Fibroblast of mammary gland (primary cell): ENCODE measurements around the gene SLC9A1.
"Not testable (repeated sequence)": the region's sequence is repeated elsewhere in the genome, so short reads cannot be mapped to it uniquely, and the experiment has no call there.

Experiments used
- DNase-seq: peaks from one replicate; pipeline ENCODE4 v3.0.0-alpha.2; 2010; ENCODE audit warnings: low read depth
- H3K4me3 ChIP-seq: 2 replicates; pipeline ENCODE4 v1.5.1; 2011; ENCODE audit warnings: low read depth, mild to moderate bottlenecking, low read length, moderate library complexity; ENCODE audit not compliant: control insufficient read depth
- TF ChIP-seq, protein P1 (sequence below): conservative IDR thresholded peaks from 2 replicates; pipeline ENCODE4 v1.5.1; 2011; ENCODE audit warnings: low read depth, low read length, inconsistent platforms; ENCODE audit not compliant: control insufficient read depth, insufficient read depth

SLC9A1 gene

GRCh38 chr1:27129225-27129624 lies 25.7 kb downstream of the SLC9A1 start:
- DNase-seq = no peak
- TF ChIP-seq, protein P1, sequence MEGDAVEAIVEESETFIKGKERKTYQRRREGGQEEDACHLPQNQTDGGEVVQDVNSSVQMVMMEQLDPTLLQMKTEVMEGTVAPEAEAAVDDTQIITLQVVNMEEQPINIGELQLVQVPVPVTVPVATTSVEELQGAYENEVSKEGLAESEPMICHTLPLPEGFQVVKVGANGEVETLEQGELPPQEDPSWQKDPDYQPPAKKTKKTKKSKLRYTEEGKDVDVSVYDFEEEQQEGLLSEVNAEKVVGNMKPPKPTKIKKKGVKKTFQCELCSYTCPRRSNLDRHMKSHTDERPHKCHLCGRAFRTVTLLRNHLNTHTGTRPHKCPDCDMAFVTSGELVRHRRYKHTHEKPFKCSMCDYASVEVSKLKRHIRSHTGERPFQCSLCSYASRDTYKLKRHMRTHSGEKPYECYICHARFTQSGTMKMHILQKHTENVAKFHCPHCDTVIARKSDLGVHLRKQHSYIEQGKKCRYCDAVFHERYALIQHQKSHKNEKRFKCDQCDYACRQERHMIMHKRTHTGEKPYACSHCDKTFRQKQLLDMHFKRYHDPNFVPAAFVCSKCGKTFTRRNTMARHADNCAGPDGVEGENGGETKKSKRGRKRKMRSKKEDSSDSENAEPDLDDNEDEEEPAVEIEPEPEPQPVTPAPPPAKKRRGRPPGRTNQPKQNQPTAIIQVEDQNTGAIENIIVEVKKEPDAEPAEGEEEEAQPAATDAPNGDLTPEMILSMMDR = no peak

GRCh38 chr1:27127419-27127818 lies 27.5 kb downstream of the SLC9A1 start:
- H3K4me3 ChIP-seq = no peak overlapping the region
- TF ChIP-seq, protein P1 = no peak
- DNase-seq = no peak

More at GRCh38 chr1:27129225-27129624, 25.7 kb downstream of the SLC9A1 start:
- no peak overlapping the region for H3K4me3 ChIP-seq

GRCh38 chr1:27126391-27126790 lies 28.5 kb downstream of the SLC9A1 start:
- DNase-seq = no peak
- TF ChIP-seq, protein P1 = no peak
- no peak overlapping the region for H3K4me3 ChIP-seq

DNA sequence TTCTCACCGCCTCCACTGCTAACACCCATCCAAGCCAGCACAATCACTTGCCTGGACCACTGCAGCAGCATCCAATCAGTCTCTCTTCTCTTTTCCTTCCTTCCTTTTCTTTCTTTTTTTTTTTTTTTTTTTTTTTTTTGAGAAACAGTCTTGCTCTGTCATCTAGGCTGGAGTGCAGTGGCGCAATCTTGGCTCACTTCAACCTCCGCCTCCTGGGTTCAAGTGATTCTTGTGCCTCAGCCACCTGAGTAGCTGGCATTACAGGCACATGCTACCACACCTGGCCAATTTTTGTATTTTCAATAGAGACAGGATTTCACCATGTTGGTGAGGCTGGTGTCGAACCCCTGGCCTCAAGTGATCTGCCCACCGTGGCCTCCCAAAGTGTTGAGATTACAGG lies 29.8 kb downstream of the SLC9A1 start:
- not testable (repeated sequence) for H3K4me3 ChIP-seq, DNase-seq

DNA sequence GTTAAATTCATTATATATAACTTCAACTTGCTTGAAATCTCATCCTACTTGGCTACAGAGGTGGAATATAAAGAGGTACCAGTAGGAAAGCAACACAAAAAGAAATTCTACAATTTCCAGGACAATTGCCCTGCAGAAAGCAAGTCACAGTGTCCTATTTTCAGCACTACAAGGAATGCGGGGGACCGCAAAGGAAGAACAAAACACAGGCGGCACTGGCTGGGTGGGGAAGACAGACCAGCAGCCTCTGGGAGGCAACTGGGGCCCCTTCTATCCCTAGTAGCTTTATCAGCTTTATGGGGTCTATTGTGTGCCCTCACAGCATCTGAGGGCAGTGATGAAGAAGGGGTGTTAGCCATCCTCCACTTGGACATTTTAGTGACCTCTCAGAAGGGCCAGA lies 30.5 kb downstream of the SLC9A1 start:
- H3K4me3 ChIP-seq = no peak overlapping the region
- no peak for DNase-seq
- TF ChIP-seq, protein P1 = no peak

DNA sequence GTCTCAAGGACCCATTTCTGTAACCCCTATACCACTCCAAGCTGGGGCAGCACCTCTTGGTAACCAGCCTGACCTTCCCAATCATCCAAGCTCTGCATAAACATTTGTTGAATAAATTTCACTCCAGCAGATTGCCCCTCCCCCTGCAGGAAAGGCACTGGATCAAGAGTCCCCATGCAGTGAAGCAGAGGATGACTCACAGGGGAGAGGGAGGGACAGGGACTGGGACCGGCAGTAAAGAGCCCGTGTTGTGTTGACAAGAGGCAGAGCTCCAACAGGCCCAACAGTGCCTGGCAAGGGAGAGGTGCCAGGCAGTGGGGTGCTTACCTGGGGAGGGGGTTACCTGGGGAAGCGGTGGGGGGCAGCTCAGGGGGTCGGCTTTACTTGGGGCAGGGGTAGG lies 32.3 kb downstream of the SLC9A1 start:
- peak; percentile 67 for DNase-seq
- TF ChIP-seq, protein P1 = no peak
- no peak overlapping the region for H3K4me3 ChIP-seq

DNA sequence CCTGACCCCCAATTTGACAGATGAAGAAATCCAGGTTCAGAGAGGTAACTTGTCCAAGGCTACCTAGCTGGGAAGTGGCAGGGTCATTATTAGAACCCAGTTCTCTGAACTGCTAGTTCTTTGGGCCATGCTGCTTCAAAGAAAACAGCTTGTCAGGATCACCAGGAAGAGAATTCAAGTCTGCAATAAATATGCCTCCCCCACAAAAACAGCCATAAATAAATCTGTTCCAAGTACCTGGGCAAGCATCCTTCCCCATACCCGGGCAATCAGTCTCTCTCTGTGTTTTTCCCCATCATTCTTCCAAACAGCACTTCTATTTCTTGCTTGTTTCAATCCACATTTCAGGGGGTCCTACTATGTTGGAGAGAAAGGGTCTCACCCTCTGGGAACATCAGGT lies 34.1 kb downstream of the SLC9A1 start:
- H3K4me3 ChIP-seq = no peak overlapping the region
- TF ChIP-seq, protein P1 = no peak
- DNase-seq = no peak
